ENCODE results near the gene IMP4. TPM values are rescaled to one million over a fixed set of nuclear protein-coding genes. Genes with fewer than 3 reads are reported as not detected.

IMP4 gene
- polyA plus RNA-seq, 1 of the 3 experiments (the other 2 are of a cell fraction): 252 TPM

GRCh38 chr2:130310881-130311280 is 31.8 kb upstream of the IMP4 start:
- H3K4me2 ChIP-seq: no peak overlapping the region
- POLR2A ChIA-PET: no interaction called here
- no peak overlapping the region for H3K9ac ChIP-seq
- no peak overlapping the region for H3K27ac ChIP-seq (ENCODE audit: low read depth in 2 of 2, low read length in 1 of 2)
- H3K9me2 ChIP-seq: no peaks in the 10 kb centered on the region
- no peaks in the 10 kb centered on the region for H3F3A ChIP-seq (replicated peaks; ENCODE audit: insufficient read depth)
- H3K4me1 ChIP-seq (ENCODE audit: control insufficient read depth in 1 of 2, insufficient read depth in 2 of 2, low read depth in 1 of 2, low read length in 1 of 2): no peaks in the 10 kb centered on the region
- no peaks in the 10 kb centered on the region for H3K9me3 ChIP-seq
- no peaks in the 10 kb centered on the region for H3K36me3 ChIP-seq (replicated peaks in 1 of 2; ENCODE audit: control insufficient read depth in 1 of 2, insufficient read depth in 2 of 2, low read length in 1 of 2)
- H4K20me1 ChIP-seq (ENCODE audit: insufficient read depth): no peaks in the 10 kb centered on the region
- H3K4me3 ChIP-seq (ENCODE audit: low read depth in 2 of 2, low read length in 1 of 2): no peak overlapping the region
- DNase-seq: no peak
- no peaks in the 10 kb centered on the region for H3K79me2 ChIP-seq (ENCODE audit: insufficient read depth)
- no peak overlapping the region for H2AFZ ChIP-seq (ENCODE audit: low read depth)
- no peaks in the 10 kb centered on the region for H3K27me3 ChIP-seq (ENCODE audit: insufficient read depth)
- CTCF ChIA-PET: interaction anchor here (0.8 to 1.0 kb wide), 2 partner anchors 19 to 22 kb away, joined by 3 read pairs; no protein-coding TSS in a partner anchor
- TF ChIP-seq YY1 (IDR thresholded peaks at IDR 0.05; ENCODE audit: low read depth) (no peak), USF2 (IDR thresholded peaks at IDR 0.05; ENCODE audit: borderline replicate concordance, low read depth, low read length) (no peak), USF1 (IDR thresholded peaks at IDR 0.05; ENCODE audit: borderline replicate concordance, low read depth) (no peak), ZBTB33 (IDR thresholded peaks at IDR 0.05; ENCODE audit: borderline replicate concordance, low read depth) (no peak), REST (IDR thresholded peaks at IDR 0.05; ENCODE audit: low read depth, low read length) (no peak), RAD21 (IDR thresholded peaks at IDR 0.05; ENCODE audit: low read length) (no peak), MEF2A (IDR thresholded peaks at IDR 0.05; ENCODE audit: borderline replicate concordance, low read depth) (no peak)

- no peak overlapping the region for H3K9ac ChIP-seq
- H4K20me1 ChIP-seq (ENCODE audit: insufficient read depth): no peaks in the 10 kb centered on the region
- no peak for DNase-seq
- no peak overlapping the region for H3K4me3 ChIP-seq (ENCODE audit: low read depth in 2 of 2, low read length in 1 of 2)
- H3K79me2 ChIP-seq (ENCODE audit: insufficient read depth): no peaks in the 10 kb centered on the region
- H3K27me3 ChIP-seq (ENCODE audit: insufficient read depth): no peaks in the 10 kb centered on the region
- no peaks in the 10 kb centered on the region for H3K36me3 ChIP-seq (replicated peaks in 1 of 2; ENCODE audit: control insufficient read depth in 1 of 2, insufficient read depth in 2 of 2, low read length in 1 of 2)
- no peaks in the 10 kb centered on the region for H3K9me2 ChIP-seq
- no peak for TF ChIP-seq ELF1 (IDR thresholded peaks at IDR 0.05)
- H3K4me2 ChIP-seq: no peak overlapping the region
- no peaks in the 10 kb centered on the region for H3K9me3 ChIP-seq
- 48% methylated on average over 8 of the region's 12 CpGs for WGBS (ENCODE audit: low lambda C conversion rate)
- no peak overlapping the region for H2AFZ ChIP-seq (ENCODE audit: low read depth)
- ChIA-PET POLR2A (no interaction called here), CTCF (no interaction called here)
- H3F3A ChIP-seq (replicated peaks; ENCODE audit: insufficient read depth): no peaks in the 10 kb centered on the region
- no peak overlapping the region for H3K27ac ChIP-seq (ENCODE audit: low read depth in 2 of 2, low read length in 1 of 2)
- H3K4me1 ChIP-seq (ENCODE audit: control insufficient read depth in 1 of 2, insufficient read depth in 2 of 2, low read depth in 1 of 2, low read length in 1 of 2): no peaks in the 10 kb centered on the region
Observed at GRCh38 chr2:130313812-130314334, 28.8 kb upstream of the IMP4 start.

Data from SK-N-SH (cell line).